Peyer's patch (tissue), 4 donors: ENCODE measurements around the gene PKP3. TPM values are rescaled to one million over a fixed set of nuclear protein-coding genes. Genes with fewer than 3 reads are reported as not detected.

ENCODE experiments used
- DNase-seq, 3 donors: peaks; one replicate each; pipeline ENCODE4 v3.0.0-alpha.2; 2017 to 2019
- H3K27ac ChIP-seq, 4 donors: fragments of 200-600 bp; sonication (generic); one replicate each; pipeline ENCODE4 v1.5.1; 2016 to 2019
- H3K27me3 ChIP-seq, 2 donors: fragments of 200-600 bp; sonication (generic); one replicate each; pipeline ENCODE4 v1.5.1; 2019
- H3K36me3 ChIP-seq, 3 donors: fragments of 200-600 bp; sonication (generic); one replicate each; pipeline ENCODE4 v1.5.1; 2016 to 2019
- H3K4me1 ChIP-seq, 4 donors: fragments of 200-600 bp; sonication (generic); one replicate each; pipeline ENCODE4 v1.5.1; 2016 to 2019
- H3K4me3 ChIP-seq, 4 donors: fragments of 200-600 bp; sonication (generic); 1 replicate in 3 of 4; 2 replicates in 1 of 4; pipeline ENCODE4 v1.5.1; 2016 to 2019; ENCODE audit warnings: mild to moderate bottlenecking in 1 of 4
- H3K9me3 ChIP-seq, 4 donors: fragments of 200-600 bp; sonication (generic); one replicate each; pipeline ENCODE4 v1.5.1; 2016 to 2019; ENCODE audit warnings: mild to moderate bottlenecking in 1 of 4
- POLR2A ChIP-seq, 2 donors: fragments of 450-650 bp; IDR thresholded peaks; one replicate each; pipeline ENCODE4 v1.5.1; 2017; ENCODE audit warnings: antibody characterized with exemption in 2 of 2, mild to moderate bottlenecking in 2 of 2, moderate library complexity in 2 of 2
- total RNA-seq, 4 donors: library from RNA; depleted of rRNA; stranded (reverse); fragments of >200 nt; gene quantifications; one replicate each; pipeline ENCODE4 v1.1.0, GENCODE V29; 2016
- TF ChIP-seq, protein P1 (sequence below), 6 experiments: fragments of 450-650 bp in 4 of 6; fragments of 200-600 bp in 2 of 6; sonication (generic) in 1 of 6; IDR thresholded peaks; one replicate each; pipeline ENCODE4 v1.5.1; 2017 to 2019; ENCODE audit warnings: antibody characterized with exemption in 6 of 6, mild to moderate bottlenecking in 3 of 6, moderate library complexity in 1 of 6

The PKP3 gene
- total RNA-seq, 4 donors from 2014 or later = 95.7 to 254 (median 202) TPM

DNA sequence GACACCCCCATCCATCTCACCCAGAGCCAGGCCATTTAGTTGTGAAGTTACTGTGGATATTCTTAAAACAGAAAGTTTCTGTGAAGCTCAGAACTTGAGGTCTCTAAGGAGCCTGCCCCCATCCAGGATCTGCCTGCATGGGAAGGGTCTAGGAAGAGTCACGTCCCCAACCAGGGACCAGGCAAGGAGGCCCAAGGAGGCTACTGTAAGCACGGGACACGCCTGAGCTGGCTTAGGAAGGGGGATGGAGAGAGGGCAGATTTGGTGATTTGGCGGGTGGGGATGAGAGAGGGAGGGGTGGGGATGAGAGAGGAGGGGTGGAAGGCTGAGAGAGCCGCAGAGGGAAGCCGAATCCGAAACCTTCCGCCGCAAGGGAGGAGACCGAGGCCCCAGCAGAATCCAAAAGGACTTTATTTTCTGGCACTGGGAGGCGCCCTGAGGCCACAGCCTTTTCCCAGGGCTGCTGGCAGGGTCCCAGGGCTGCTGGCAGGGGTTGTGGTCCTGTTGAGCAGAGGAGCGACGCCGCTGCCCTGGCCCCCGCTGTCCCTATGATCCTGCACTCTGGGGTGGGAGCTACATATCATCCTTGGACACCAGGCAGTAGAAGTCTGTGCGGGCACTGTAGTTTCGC is 11.4 kb downstream of the PKP3 start:
- H3K4me3 ChIP-seq = peak overlapping the region in 2 of 4 donors; percentile 55 to 65
- peaks cover 5 to 20% (median 11%) of the 10 kb centered on the region in 4 donors for H3K4me1 ChIP-seq
- H3K27ac ChIP-seq = peak overlapping the region in 1 of 4 donors; percentile 88
- H3K27me3 ChIP-seq = no peaks in the 10 kb centered on the region
- DNase-seq = peak in 2 of 3 donors; percentile 54 to 60
- H3K9me3 ChIP-seq = no peaks in the 10 kb centered on the region
- TF ChIP-seq POLR2A (IDR thresholded peaks at IDR 0.05) = no peak
- TF ChIP-seq, protein P1, sequence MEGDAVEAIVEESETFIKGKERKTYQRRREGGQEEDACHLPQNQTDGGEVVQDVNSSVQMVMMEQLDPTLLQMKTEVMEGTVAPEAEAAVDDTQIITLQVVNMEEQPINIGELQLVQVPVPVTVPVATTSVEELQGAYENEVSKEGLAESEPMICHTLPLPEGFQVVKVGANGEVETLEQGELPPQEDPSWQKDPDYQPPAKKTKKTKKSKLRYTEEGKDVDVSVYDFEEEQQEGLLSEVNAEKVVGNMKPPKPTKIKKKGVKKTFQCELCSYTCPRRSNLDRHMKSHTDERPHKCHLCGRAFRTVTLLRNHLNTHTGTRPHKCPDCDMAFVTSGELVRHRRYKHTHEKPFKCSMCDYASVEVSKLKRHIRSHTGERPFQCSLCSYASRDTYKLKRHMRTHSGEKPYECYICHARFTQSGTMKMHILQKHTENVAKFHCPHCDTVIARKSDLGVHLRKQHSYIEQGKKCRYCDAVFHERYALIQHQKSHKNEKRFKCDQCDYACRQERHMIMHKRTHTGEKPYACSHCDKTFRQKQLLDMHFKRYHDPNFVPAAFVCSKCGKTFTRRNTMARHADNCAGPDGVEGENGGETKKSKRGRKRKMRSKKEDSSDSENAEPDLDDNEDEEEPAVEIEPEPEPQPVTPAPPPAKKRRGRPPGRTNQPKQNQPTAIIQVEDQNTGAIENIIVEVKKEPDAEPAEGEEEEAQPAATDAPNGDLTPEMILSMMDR (IDR thresholded peaks at IDR 0.05) = no peak
- peaks cover 0 to 18% (median 0%) of the 10 kb centered on the region in 3 donors for H3K36me3 ChIP-seq

DNA sequence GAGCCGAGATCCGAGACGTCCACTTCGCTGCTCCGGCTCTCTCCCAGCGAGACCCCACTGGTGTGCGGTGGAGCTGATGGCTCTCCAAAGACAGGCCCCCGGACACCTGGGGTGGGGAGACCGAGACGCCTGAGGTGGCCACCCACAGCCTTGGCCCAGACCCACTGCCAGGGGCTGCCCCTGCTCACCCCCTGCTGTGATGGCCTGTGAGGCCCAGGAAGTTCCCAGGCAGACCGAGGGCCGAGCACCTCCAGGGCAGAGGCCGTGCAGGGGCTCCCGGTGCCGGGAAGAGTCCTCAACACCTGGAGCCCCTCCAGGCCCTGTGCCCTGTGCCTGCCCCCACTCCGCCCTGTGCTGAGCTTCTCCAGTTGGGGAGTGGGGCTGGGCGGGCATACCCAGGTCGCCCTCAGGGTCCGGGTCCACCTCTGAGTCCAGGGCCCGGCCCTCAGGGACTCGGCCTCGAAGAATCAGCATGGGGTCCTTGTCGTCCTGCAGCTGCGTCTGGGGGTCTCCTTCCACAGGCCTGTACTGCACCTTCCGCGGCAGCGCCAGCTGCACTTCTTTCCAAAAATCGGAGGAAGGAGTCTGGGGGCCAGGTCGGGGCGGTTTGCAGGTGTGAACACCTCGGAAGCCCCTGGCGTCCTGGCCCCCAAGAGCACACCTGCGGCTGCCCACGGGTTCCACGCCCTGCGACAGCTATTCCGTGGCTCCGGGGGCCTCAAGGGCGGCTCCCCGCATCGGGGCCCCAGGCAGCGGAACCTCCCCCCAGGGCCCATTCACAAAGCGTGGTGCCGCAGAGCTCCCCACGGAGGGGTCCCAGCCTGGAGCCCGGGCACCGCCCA is 12.2 kb downstream of the PKP3 start:
- TF ChIP-seq POLR2A (IDR thresholded peaks at IDR 0.05) = no peak
- TF ChIP-seq, protein P1 (IDR thresholded peaks at IDR 0.05) = no peak

GRCh38 chr11:406796-407650 is 13.0 kb downstream of the PKP3 start:
- no peak for TF ChIP-seq POLR2A (IDR thresholded peaks at IDR 0.05)
- TF ChIP-seq, protein P1 (IDR thresholded peaks at IDR 0.05) = peak in 4 of 6 experiments; percentile 17 to 39 (median 32)
- peak; percentile 88 to 95 (median 88) for DNase-seq
- Histone ChIP-seq H3K36me3 (peaks cover 0 to 18% (median 0%) of the 10 kb centered on the region in 3 donors), H3K27me3 (no peaks in the 10 kb centered on the region), H3K4me3 (peak overlapping the region; percentile 49 to 65 (median 55)), H3K9me3 (no peaks in the 10 kb centered on the region), H3K27ac (peak overlapping the region; percentile 83 to 88 (median 88)), H3K4me1 (peaks cover 5 to 20% (median 10%) of the 10 kb centered on the region in 4 donors)

More for the DNA sequence above, 12.2 kb downstream of the PKP3 start:
- no peaks in the 10 kb centered on the region for H3K9me3 ChIP-seq
- H3K4me1 ChIP-seq = peaks cover 5 to 20% (median 10%) of the 10 kb centered on the region in 4 donors
- peaks cover 0 to 18% (median 0%) of the 10 kb centered on the region in 3 donors for H3K36me3 ChIP-seq
- H3K27me3 ChIP-seq = no peaks in the 10 kb centered on the region
- peak overlapping the region; percentile 49 to 65 (median 55) for H3K4me3 ChIP-seq
- peak overlapping the region; percentile 83 to 88 (median 88) for H3K27ac ChIP-seq
- DNase-seq = peak in 2 of 3 donors; percentile 57 to 58

- no peaks in the 10 kb centered on the region for H3K27me3 ChIP-seq
- peak overlapping the region in 3 of 4 donors; percentile 24 to 55 (median 37) for H3K4me3 ChIP-seq
- DNase-seq = no peak
- no peaks in the 10 kb centered on the region for H3K9me3 ChIP-seq
- H3K36me3 ChIP-seq = peaks cover 0 to 18% (median 0%) of the 10 kb centered on the region in 3 donors
- H3K4me1 ChIP-seq = peaks cover 5 to 21% (median 10%) of the 10 kb centered on the region in 4 donors
- peak overlapping the region; percentile 55 to 88 (median 85) for H3K27ac ChIP-seq
- TF ChIP-seq, protein P1 (IDR thresholded peaks at IDR 0.05) = no peak
- no peak for TF ChIP-seq POLR2A (IDR thresholded peaks at IDR 0.05)
Measured at GRCh38 chr11:407651-408123, 13.7 kb downstream of the PKP3 start.
